ENCODE results near the gene ZNHIT6. TPM values are rescaled to one million over a fixed set of nuclear protein-coding genes. Genes with fewer than 3 reads are reported as not detected.
A peak's percentile ranks its signal among the peaks of the same experiment; 100 is the strongest.

Gene ZNHIT6
- total RNA-seq, 1 experiment from 2014 or later, result 56.2 TPM

DNA sequence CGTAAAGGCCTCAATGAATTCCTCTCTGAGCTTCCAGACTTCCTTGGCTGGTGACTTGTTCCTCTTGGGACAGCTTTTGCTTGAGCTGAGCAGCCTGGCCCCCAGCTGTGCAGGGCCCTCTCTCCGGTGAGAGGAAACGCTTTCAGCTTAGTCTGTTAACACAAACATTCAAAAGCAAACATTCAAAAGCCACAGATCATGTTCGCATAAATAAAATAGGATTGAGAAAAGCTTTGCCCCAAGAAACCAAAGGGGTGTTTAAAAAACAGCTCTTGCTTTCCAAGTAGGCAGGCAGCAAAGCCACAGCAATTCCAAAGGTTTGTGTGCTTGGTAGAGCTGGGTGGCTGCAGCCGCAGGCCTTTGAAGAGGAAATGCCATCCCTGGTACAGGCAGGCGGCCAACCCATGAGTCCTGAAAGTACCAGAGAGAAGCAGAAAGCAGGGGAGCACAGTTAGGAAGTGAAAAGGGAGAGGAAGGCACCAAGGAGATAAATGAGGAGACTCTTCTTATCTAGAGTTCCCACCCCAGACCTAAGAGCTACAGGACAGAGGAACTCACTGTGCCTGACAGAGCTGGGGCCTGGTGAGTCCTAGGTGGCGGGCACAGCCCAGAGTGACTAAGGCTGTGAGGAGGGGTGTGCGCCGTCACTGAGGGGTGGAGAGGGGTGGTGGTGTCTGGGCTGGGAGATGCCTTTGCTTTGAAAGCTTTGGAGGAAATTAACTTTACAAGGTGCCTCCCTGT, 79.3 kb downstream of the ZNHIT6 start:
- ATAC-seq, result peak; percentile 97
- BruUV-seq (replicated peaks), result TSS peak; percentile 71
- peak overlapping the region; percentile 96 for H3K27ac ChIP-seq (ENCODE audit: low read length)
- in situ Hi-C loops (cut with HindIII; ENCODE audit: low pct_unique_long_range_greater_than_20kb, low sequenced_read_pairs), result no loop called here
- peak; percentile 95 for DNase-seq (ENCODE audit: low read depth, low spot score)
- intact Hi-C loops (cut with micrococcal nuclease; ENCODE audit: unreplicated experiment), result loop anchor here (2.0 kb wide), 1 partner anchor 48 kb away; the partner anchor contains the start of gene CCN1
- peaks cover 31% of the 10 kb centered on the region for H3K4me1 ChIP-seq (ENCODE audit: control insufficient read depth, insufficient read depth, low read length)
- peaks cover 31% of the 10 kb centered on the region; the same call in 1 of the 2 replicates for H3K9me3 ChIP-seq (ENCODE audit: control insufficient read depth, insufficient read depth, low read depth, low read length)
- CTCF ChIA-PET, result interaction anchor here (0.6 to 1.6 kb wide), 6 partner anchors 16 to 225 kb away, joined by 3 to 5 read pairs (median 3); partner anchors contain the start of gene CCN1
- no peaks in the 10 kb centered on the region for H3K27me3 ChIP-seq (ENCODE audit: control insufficient read depth, insufficient read depth, low read length)
- no peaks in the 10 kb centered on the region for H3K36me3 ChIP-seq (ENCODE audit: control insufficient read depth, insufficient read depth, low read length)
- TF ChIP-seq REST (IDR thresholded peaks at IDR 0.05; ENCODE audit: insufficient read depth in 1 of 2, low read depth in 2 of 2, low read length in 1 of 2) (0 out of 4 replicates have a peak, but pooled peaks of 1 of the 2 experiments have one; percentile 24), SIN3A (IDR thresholded peaks at IDR 0.05; ENCODE audit: borderline replicate concordance, insufficient read depth, low read depth, low read length) (no peak), POLR2AphosphoS5 (IDR thresholded peaks at IDR 0.05; ENCODE audit: low read depth, low read length) (no peak; the same call in 1 of the 2 replicates), TCF7L2 (IDR thresholded peaks at IDR 0.05; ENCODE audit: low read depth, low read length) (peak; percentile 97)
- H3K4me3 ChIP-seq (ENCODE audit: low read depth in 2 of 2, low read length in 2 of 2), result peak overlapping the region; percentile 15 to 45
- POLR2A ChIA-PET, result interaction anchor here (0.6 to 2.4 kb wide), 10 partner anchors 14 to 745 kb away, joined by 3 to 19 read pairs (median 8); no protein-coding TSS in a partner anchor

GRCh38 chr1:85626818-85627217, 81.4 kb downstream of the ZNHIT6 start:
- Histone ChIP-seq H3K9me3 (ENCODE audit: control insufficient read depth, insufficient read depth, low read depth, low read length) (peaks cover 52% of the 10 kb centered on the region; the same call in 1 of the 2 replicates), H3K27me3 (ENCODE audit: control insufficient read depth, insufficient read depth, low read length) (no peaks in the 10 kb centered on the region), H3K4me1 (ENCODE audit: control insufficient read depth, insufficient read depth, low read length) (peaks cover 31% of the 10 kb centered on the region), H3K4me3 (ENCODE audit: low read depth in 2 of 2, low read length in 2 of 2) (no peak overlapping the region), H3K36me3 (ENCODE audit: control insufficient read depth, insufficient read depth, low read length) (no peaks in the 10 kb centered on the region), H3K27ac (ENCODE audit: low read length) (peak overlapping the region; percentile 96)
- in situ Hi-C loops (cut with HindIII; ENCODE audit: low pct_unique_long_range_greater_than_20kb, low sequenced_read_pairs), result no loop called here
- DNase-seq (ENCODE audit: low read depth, low spot score) (no peak), ATAC-seq (no peak)
- no peak for TF ChIP-seq CTCF (IDR thresholded peaks at IDR 0.05)
- TF ChIP-seq TCF7L2 (IDR thresholded peaks at IDR 0.05; ENCODE audit: low read depth, low read length), result no peak
- no peak for TF ChIP-seq POLR2AphosphoS5 (IDR thresholded peaks at IDR 0.05; ENCODE audit: low read depth, low read length)
- no peak for TF ChIP-seq REST (IDR thresholded peaks at IDR 0.05; ENCODE audit: insufficient read depth in 1 of 2, low read depth in 2 of 2, low read length in 1 of 2)
- no peak for TF ChIP-seq SIN3A (IDR thresholded peaks at IDR 0.05; ENCODE audit: borderline replicate concordance, insufficient read depth, low read depth, low read length)
- ChIA-PET CTCF (no interaction called here), POLR2A (no interaction called here)
- intact Hi-C loops (cut with micrococcal nuclease; ENCODE audit: unreplicated experiment), result no loop called here
- no TSS peak for BruUV-seq (replicated peaks)
